Measurements from ENCODE around the gene LMF1.
A peak's percentile ranks its signal among the peaks of the same experiment; 100 is the strongest.

LMF1 gene

DNA sequence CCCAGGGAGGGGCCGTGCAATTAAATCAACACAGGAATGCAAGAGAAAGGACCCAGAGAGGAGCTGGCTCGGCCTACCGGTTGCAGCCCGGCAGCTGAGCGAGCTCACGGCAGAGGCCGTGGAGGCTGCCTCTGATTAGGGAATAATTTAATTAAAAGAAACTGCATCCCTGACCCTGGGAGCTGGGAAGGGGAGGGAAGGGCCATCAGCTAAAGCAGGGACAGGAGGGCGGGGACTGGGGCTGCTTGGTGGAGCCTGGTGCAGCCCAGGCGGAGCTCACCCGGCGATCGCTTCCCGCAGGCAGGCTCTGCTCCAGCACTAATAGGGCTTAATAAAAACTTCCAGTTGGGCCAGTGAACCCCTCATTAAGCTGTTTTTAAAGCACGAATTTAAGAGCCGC is 43.4 kb downstream of the LMF1 start:
- DNase-seq = no peak

DNA sequence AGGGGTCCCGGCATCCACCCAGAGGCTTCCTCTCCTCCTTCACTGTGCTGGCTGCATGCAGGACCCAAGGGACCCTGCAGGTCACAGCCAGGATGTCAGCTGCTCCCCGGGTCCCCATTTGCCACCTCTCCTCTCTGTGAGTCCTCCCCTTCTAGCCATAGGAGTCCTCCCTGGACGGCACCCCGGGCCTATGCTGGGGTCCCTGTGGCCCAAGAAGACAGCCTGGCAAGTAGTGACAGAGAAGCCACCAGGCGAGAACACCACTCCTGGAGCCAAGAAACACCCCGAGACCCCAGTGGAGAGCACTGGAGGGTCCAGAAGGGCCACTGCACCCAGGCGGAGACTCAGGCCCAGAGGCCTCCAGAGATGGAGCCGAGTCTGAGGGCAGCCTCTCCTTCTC is 44.1 kb downstream of the LMF1 start:
- no peak for DNase-seq

GRCh38 chr16:924806-925205 is 46.0 kb downstream of the LMF1 start:
- DNase-seq = no peak

- no peak for DNase-seq
Observed at GRCh38 chr16:924063-924462, 46.7 kb downstream of the LMF1 start.

DNA sequence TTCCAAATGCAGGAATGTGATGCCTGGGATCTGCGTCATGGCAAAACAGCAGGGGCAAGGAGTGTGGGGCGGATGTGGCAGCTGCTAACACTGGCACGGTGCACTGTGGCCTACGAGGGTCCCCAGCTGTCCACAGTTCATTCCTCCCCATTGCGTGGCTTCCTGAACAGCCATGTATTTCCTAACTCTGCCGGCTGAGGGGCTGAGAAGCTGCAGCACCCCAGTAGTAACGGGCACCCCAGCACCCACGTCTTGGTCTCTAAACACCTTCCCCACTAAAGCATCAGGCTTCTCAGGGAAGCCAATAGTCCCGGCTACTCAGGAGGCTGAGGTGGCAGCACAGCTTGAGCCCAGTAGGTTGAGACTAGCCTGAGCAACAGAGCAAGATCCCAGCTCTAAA is 47.6 kb downstream of the LMF1 start:
- DNase-seq = no peak

DNA sequence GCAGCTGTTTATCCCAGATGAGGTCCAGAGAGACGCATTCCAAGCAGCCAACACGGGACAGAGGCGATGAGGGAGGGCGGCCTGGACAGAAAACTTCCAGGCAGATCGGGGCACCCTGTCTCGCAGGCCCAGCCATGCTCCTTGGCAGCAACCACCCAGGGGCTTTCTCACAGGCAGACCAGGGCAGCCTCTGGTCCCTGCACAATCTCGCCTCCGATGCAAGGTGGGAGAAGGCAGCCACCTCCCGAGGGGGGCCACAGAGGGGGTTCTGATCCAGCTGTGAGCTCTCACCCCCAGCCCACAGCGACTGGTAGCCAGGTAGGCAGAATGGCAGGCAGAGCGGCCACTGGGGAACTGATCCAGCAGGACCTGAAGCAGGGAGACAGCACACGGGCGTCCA is 48.7 kb downstream of the LMF1 start:
- no peak for DNase-seq

DNA sequence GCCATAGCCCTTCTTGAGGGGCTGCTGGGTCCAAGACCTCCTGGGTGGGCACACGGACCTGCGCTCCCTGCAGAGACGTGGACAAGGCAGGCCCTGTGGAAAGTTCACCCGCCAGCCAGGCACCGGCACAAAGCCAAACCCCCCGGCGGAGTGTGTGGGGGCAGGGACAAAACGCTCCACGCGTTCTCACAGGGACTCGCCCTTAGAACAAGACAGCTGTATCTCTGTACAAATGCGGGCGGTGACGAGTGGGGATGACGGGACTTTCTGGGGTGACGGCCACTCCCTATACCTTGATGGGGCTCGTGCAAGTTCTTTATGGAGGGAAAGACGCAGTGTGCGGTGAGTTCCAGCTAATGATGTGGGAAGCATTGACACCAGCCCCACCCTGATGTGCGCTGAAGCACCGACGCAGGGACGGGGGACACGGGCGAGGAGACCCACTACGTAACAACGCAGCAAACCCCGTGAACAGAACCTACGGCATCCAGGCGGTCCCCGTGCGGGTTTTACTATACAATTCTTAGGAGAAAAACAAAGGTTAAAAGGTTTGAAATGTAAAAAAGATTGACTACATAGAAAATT is 49.4 kb downstream of the LMF1 start:
- no peak for DNase-seq

- no peak for DNase-seq
Observed at GRCh38 chr16:920717-921116, 50.1 kb downstream of the LMF1 start.

GRCh38 chr16:920051-920681 is 50.6 kb downstream of the LMF1 start:
- DNase-seq = no peak

DNA sequence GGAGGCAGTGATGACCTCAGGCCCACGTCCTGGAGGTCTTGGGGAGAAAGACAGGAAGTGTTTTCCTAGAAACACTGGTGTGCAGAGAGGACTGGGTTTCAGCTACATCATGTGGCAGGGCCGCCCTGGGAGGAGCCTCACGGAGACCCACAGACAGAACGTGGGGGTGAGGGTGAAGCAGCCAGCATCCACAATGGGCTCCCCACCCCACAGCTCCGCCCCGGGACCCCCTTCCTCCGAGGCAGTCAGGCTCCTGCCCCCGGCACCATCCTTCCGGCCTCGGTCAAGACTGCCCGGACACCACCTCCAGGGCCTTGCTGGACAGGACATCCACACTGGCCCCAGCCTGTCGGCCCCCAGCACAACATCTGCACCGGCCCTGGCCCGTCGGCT is 51.1 kb downstream of the LMF1 start:
- DNase-seq = no peak

- no peak for DNase-seq
Observed at GRCh38 chr16:918741-919657, 51.8 kb downstream of the LMF1 start.

- no peak for DNase-seq
Observed at GRCh38 chr16:918068-918467, 52.7 kb downstream of the LMF1 start.

DNA sequence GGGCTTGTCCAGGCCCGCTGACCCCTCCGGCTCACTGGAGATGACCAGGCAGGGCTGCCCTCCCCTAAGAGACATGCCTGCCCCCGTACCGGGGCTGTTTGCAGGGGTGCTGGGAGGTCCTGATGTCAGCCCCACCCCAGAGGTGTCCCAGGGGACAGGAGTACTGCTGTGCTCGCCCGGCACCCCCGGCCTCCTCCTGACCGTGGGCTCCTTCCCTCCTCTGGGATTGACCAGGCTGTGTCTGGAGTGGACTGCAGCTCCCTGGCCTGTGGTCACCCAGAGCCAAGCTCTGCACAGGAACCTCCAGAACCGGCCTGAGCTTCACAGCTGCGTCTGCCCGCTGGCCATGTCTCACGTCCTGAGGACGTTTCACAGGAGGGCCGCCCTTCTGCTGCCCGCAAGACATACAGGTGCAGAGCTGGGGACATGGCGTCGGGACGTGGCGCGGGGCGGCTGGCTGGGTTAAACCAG is 53.2 kb downstream of the LMF1 start:
- no peak for DNase-seq

DNA sequence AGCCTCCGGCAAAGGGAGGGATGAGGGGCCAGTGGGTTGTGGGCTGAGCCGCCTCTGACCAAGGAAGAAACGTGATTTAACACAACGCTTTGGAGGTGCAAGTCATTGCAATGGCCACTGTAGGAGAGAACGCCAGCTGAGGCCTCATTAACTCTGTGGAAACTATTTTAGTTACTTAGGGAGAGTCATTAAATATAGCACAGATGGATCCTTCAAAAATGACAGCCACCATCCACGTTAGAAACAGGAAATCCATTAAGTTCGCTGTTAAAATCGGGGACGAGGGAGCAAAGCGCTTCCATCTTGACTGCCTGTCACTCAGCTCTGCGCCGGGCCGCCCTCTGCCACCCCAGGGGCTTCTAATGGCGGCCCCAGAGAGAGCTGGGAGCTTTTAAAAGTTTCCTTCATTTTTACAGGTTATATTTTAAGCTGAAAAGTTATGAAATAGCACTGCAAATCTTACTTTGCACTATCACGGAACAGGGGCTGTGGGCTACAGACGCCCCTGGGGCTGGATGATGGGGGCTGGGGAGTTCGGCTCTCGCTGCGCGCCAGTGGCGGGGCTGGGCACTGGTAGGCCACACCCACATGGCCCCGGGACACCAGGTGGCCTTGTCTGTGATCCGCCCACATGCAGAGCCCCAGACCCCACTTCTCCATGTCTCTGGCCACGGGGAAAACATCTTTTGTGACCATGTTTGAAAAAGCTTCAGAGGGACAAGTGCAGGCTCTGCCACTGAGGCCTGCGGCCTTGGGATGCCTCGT is 54.6 kb downstream of the LMF1 start:
- DNase-seq = no peak

GRCh38 chr16:915546-915945 is 55.2 kb downstream of the LMF1 start:
- DNase-seq = no peak

- DNase-seq = peak; percentile 49 to 64 (median 49)
Observed at GRCh38 chr16:914440-914839, 56.3 kb downstream of the LMF1 start.

DNA sequence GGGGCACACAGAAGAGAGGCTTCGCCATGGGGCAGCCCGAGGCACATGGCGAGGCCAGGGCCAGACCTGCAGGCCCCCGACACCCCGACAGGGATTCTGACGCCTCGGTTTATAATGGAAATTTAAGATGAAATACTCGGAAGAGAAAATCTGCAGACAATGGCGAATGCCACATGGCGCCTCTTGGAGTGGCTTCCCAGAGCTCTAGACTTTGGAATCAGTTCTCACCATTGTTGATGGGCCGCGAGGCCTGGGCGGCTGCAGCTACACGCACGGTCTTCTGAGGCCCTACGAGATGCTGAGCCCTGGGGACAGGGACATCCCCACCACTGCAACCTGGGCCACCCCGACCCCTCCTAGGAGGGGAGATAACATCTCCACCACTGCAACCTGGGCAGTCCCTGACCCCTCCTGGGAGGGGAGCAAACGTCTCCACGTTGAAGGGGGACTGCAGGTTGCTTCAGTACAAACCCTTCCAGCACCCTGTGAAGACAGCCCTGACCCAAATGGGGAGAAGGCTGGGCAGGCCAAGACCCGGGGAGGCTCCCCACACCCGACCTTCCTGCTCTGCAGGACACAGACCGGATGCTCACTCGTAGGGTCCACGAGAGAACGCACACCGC is 56.9 kb downstream of the LMF1 start:
- no peak for DNase-seq

DNA sequence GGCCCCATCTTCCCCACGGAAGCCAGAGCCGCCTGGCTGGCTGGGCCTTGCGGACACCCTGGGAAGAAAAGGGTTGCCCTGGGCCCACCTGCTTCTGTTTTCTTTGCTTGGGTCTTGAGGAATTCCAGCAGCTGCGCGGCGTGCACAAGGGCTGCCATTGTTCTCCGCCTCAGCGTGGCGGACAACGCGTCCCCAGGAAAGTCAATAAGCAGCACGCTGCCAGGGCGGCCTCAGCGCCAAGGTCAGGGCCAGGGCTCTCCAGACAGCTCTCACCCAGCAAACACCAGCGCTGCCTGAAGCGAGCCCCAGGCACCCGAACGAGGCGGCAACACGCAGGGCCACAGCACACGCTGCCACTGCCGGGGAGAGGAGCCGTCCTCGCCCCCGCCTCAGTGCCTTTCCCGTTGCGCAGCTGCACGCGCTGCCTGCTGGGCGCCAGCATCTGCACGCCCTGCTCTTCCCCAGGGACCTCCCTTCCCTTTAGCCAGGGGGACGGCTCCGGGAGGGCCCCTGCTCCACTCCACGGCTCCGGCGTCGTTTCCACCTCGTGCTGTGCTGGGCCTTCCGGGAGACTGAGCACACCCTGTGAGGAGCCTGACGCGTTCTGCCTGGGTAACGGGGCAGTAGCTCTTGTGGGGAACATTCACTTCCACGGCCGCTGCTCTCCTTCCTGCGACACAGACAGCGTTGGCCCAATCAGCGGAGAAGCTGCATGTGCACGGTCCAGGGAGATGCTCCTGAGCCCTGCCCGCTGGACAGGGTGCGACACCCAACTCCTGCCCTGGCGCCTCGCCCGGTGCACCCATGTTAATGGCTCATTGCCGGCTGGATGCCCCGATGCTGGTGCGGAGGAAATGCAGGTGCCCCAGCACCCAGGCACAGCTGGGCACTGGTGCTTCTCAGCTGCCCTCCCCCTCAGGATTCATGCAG is 57.8 kb downstream of the LMF1 start:
- DNase-seq = no peak

DNA sequence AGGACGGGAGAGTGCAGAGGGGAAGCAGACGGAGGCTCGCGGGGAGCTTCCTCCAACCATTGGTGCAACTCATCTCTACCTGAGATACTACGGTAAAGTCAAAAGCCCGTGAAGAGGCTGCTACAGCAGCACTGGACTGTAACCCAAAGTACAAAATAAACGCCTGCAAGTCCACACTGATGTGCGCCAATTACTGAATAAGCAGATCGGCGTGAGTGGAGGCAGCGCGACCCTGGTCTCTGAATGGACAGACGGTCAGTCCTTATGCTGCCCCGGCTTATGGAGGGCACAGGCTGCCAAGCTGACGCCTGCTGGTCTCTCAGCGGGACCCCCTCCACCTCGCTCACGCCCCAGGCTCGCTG is 58.5 kb downstream of the LMF1 start:
- DNase-seq = no peak

GRCh38 chr16:911604-912321 is 59.0 kb downstream of the LMF1 start:
- DNase-seq = no peak

DNA sequence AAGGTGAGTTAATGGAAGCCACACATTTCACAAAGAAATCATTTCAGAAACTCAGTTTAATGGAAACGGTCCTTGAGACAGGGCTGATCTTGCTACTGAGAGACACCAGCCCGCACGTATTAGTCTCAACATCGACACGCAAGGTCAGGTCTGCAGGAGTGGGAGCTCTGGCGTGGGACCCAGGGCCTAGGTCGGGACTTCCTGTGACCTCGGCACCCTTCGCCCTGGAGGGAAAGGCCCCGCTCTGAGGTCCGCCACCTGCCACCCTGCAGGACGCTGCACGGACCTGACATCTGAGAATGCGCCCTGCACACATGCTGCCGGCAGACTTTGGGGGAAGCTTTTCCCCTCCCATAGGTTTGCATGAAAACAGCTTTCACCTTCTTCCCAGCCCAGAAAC is 59.7 kb downstream of the LMF1 start:
- no peak for DNase-seq

All from suppressor macrophage treated with lipopolysaccharide for 1 hour (primary cell).